ENCODE measurements around the gene CCDC63. TPM values are rescaled to one million over a fixed set of nuclear protein-coding genes. Genes with fewer than 3 reads are reported as not detected.

Gene CCDC63
- total and polyA plus RNA-seq, 9 of the 15 experiments (the other 6 are each of a cell fraction or from before 2014, with no cell fraction given): not detected

- TF ChIP-seq SMAD2 (IDR thresholded peaks at IDR 0.05; ENCODE audit: low read depth, low read length): no peak
- TF ChIP-seq ZC3H11A (IDR thresholded peaks at IDR 0.05; ENCODE audit: low read depth, low read length): no peak
- TF ChIP-seq CBX1 (IDR thresholded peaks at IDR 0.05; ENCODE audit: low read depth): no peak
Measured at GRCh38 chr12:110923192-110923591, 76.4 kb downstream of the CCDC63 start (continued).

GRCh38 chr12:110923692-110924334, 77.0 kb downstream of the CCDC63 start:
- no TSS peak for BruUV-seq (replicated peaks)
- ATAC-seq: no peak
- no peaks in the 10 kb centered on the region for H3K36me3 ChIP-seq (ENCODE audit: control insufficient read depth, insufficient read depth, low read length)
- POLR2A ChIA-PET: no interaction called here
- no peaks in the 10 kb centered on the region for H3K9me3 ChIP-seq (replicated peaks; ENCODE audit: control insufficient read depth, insufficient read depth, low read depth, low read length)
- H3K4me1 ChIP-seq (replicated peaks in 1 of 2; ENCODE audit: control insufficient read depth in 2 of 2, insufficient read depth in 2 of 2, low read length in 2 of 2): no peaks in the 10 kb centered on the region
- H3K27me3 ChIP-seq (ENCODE audit: control insufficient read depth in 2 of 2, insufficient read depth in 2 of 2, low read length in 2 of 2): peaks cover 10 to 50% of the 10 kb centered on the region in 2 experiments; a peak in 3 of 5 replicates
- no peak overlapping the region for H3K27ac ChIP-seq (ENCODE audit: extremely low read depth, low read depth, low read length)
- H3K4me2 ChIP-seq (ENCODE audit: insufficient read depth, low read length): no peak overlapping the region
- in situ Hi-C loops (cut with MboI) (no loop called here), intact Hi-C loops (cut with micrococcal nuclease) (no loop called here)
- H2AFZ ChIP-seq (ENCODE audit: low read depth, low read length): no peak overlapping the region
- FAIRE-seq: no peak
- no peak overlapping the region for H3K4me3 ChIP-seq
- no peaks in the 10 kb centered on the region for H3K9me1 ChIP-seq (ENCODE audit: control insufficient read depth, insufficient read depth, low read length)
- WGBS (ENCODE audit: insufficient coverage, low coverage, missing lambda C conversion rate): 7% methylated on average over 9 of the region's 9 CpGs
- H4K20me1 ChIP-seq (replicated peaks; ENCODE audit: control insufficient read depth, insufficient read depth, low read length): no peaks in the 10 kb centered on the region
- CTCF ChIA-PET (ENCODE audit: low intra/inter-chr PET ratio): no interaction called here
- DNase-seq (ENCODE audit: extremely low read depth in 1 of 4, low spot score in 3 of 4): no peak
- no peaks in the 10 kb centered on the region for H3K79me2 ChIP-seq (ENCODE audit: control insufficient read depth, insufficient read depth, low read length)
- no peak overlapping the region for H3K9ac ChIP-seq (ENCODE audit: insufficient read depth in 1 of 2, low read depth in 2 of 2, low read length in 2 of 2)
- TF ChIP-seq E2F6 (IDR thresholded peaks at IDR 0.05; ENCODE audit: borderline replicate concordance in 1 of 2, extremely low read depth in 1 of 2, insufficient read depth in 1 of 2, insufficient read length in 1 of 2, low read depth in 1 of 2, low read length in 1 of 2, poor library complexity in 1 of 2, severe bottlenecking in 1 of 2) (peak in 1 of 2 experiments; percentile 31), MGA (IDR thresholded peaks at IDR 0.05) (peak; percentile 51), L3MBTL2 (IDR thresholded peaks at IDR 0.05) (0 out of 2 replicates have a peak, but pooled peaks have one; percentile 19), PHF20 (IDR thresholded peaks at IDR 0.05; ENCODE audit: partially characterized antibody) (no peak), ZNF778 (CRISPR knock-in tag; IDR thresholded peaks at IDR 0.05) (no peak)

Measured in K562 (cell line).